KBM-7 (cell line): ENCODE measurements around the gene MED9.

Experiments used
- DNase-seq: peaks from one replicate; pipeline ENCODE4 v3.0.0-alpha.2; 2015
- in situ Hi-C: fragments of 300-500 bp; cut with MboI; formaldehyde crosslinking; loops from 2 replicates; pipeline ENCODE4 v1.14.3; 2020; ENCODE audit warnings: low sequenced_read_pairs, low pct_unique_long_range_greater_than_20kb, mixed read lengths

MED9 gene

GRCh38 chr17:17498606-17499301, 22.0 kb downstream of the MED9 start:
- no peak for DNase-seq
- in situ Hi-C loops, result no loop called here

- in situ Hi-C loops, result loop anchor here (10.0 kb wide), 1 partner anchor 55 kb away; no protein-coding TSS in a partner anchor
- DNase-seq, result no peak
Observed at GRCh38 chr17:17499402-17500145, 22.8 kb downstream of the MED9 start.

GRCh38 chr17:17500999-17501605, 24.3 kb downstream of the MED9 start:
- in situ Hi-C loops, result loop anchor here (10.0 kb wide), 1 partner anchor 54 kb away; no protein-coding TSS in a partner anchor
- DNase-seq, result no peak

GRCh38 chr17:17502741-17503565, 26.2 kb downstream of the MED9 start:
- no peak for DNase-seq
- in situ Hi-C loops, result loop anchor here (10.0 kb wide), 1 partner anchor 52 kb away; no protein-coding TSS in a partner anchor

GRCh38 chr17:17503566-17504130, 26.8 kb downstream of the MED9 start:
- DNase-seq, result no peak
- in situ Hi-C loops, result loop anchor here (10.0 kb wide), 1 partner anchor 51 kb away; no protein-coding TSS in a partner anchor

- in situ Hi-C loops, result loop anchor here (10.0 kb wide), 1 partner anchor 50 kb away; no protein-coding TSS in a partner anchor
- DNase-seq, result no peak
Observed at GRCh38 chr17:17504341-17505140, 27.7 kb downstream of the MED9 start.

- in situ Hi-C loops, result loop anchor here (10.0 kb wide), 1 partner anchor 50 kb away; no protein-coding TSS in a partner anchor
- DNase-seq, result no peak
Observed at GRCh38 chr17:17505151-17505550, 28.4 kb downstream of the MED9 start.

GRCh38 chr17:17505610-17506171, 28.9 kb downstream of the MED9 start:
- no peak for DNase-seq
- in situ Hi-C loops, result loop anchor here (10.0 kb wide), 1 partner anchor 49 kb away; no protein-coding TSS in a partner anchor

- in situ Hi-C loops, result loop anchor here (10.0 kb wide), 1 partner anchor 49 kb away; no protein-coding TSS in a partner anchor
- no peak for DNase-seq
Observed at GRCh38 chr17:17506181-17506741, 29.5 kb downstream of the MED9 start.

GRCh38 chr17:17506893-17507464, 30.2 kb downstream of the MED9 start:
- DNase-seq, result no peak
- in situ Hi-C loops, result loop anchor here (10.0 kb wide), 1 partner anchor 48 kb away; no protein-coding TSS in a partner anchor

GRCh38 chr17:17507465-17508011, 30.7 kb downstream of the MED9 start:
- in situ Hi-C loops, result loop anchor here (10.0 kb wide), 1 partner anchor 47 kb away; no protein-coding TSS in a partner anchor
- DNase-seq, result no peak

- in situ Hi-C loops, result loop anchor here (10.0 kb wide), 1 partner anchor 47 kb away; no protein-coding TSS in a partner anchor
- DNase-seq, result no peak
Observed at GRCh38 chr17:17508019-17508535, 31.3 kb downstream of the MED9 start.

- no peak for DNase-seq
- in situ Hi-C loops, result loop anchor here (10.0 kb wide), 1 partner anchor 46 kb away; no protein-coding TSS in a partner anchor
Observed at GRCh38 chr17:17508646-17509591, 32.1 kb downstream of the MED9 start.

- DNase-seq, result peak; percentile 28
- in situ Hi-C loops, result loop anchor here (10.0 kb wide), 1 partner anchor 45 kb away; no protein-coding TSS in a partner anchor
Observed at GRCh38 chr17:17509601-17510425, 33.0 kb downstream of the MED9 start.
